HCT116 (cell line): ENCODE measurements around the gene PCLO. TPM values are rescaled to one million over a fixed set of nuclear protein-coding genes. Genes with fewer than 3 reads are reported as not detected.

Source experiments
- ATAC-seq: fragments of 200-7000 bp; cut with Tn5 transposase; 2 replicates; pipeline ENCODE4 v1.9.1; 2020; ENCODE audit warnings: mild to moderate bottlenecking, moderate library complexity
- BruUV-seq: library from RNA; stranded (reverse); fragments of 400-500 nt; replicated peaks from 2 replicates; lab custom pipeline; 2021; lab: Mats Ljungman, UMichigan
- CTCF ChIA-PET: fragments of 300-600 bp; sonication (Branson Sonifier 250); formaldehyde crosslinking; loops from one replicate; lab custom pipeline; 2021; ENCODE audit warnings: antibody characterized with exemption; lab: Charles Lee
- POLR2A ChIA-PET: fragments of 300-600, 350-600 bp; sonication (Branson Sonifier 250); formaldehyde crosslinking; loops from one replicate; lab custom pipeline; 2021; ENCODE audit warnings: antibody characterized with exemption; lab: Charles Lee
- RAD21 ChIA-PET, 2 experiments: fragments of 300-600 bp; sonication (Branson Sonifier 250); formaldehyde crosslinking; loops; one replicate each; lab custom pipeline; 2023; ENCODE audit warnings: low total read pairs in 2 of 2; ENCODE audit not compliant: uncharacterized antibody in 2 of 2, unreplicated experiment in 2 of 2, low non-redundant PET in 1 of 2; lab: Charles Lee
- DNase-seq: peaks from one replicate; pipeline ENCODE4 v3.0.0-alpha.2; 2010; ENCODE audit warnings: low read depth, low spot score
- H2AFZ ChIP-seq: fragments of 200-600 bp; shearing (Covaris generic), sonication (generic); 2 replicates; pipeline ENCODE4 v1.6.1; 2017; ENCODE audit warnings: low read depth, mixed run types, mixed read lengths, antibody characterized with exemption, low read length; ENCODE audit not compliant: poor library complexity, severe bottlenecking
- H3K27ac ChIP-seq: 2 replicates; pipeline ENCODE4 v1.5.1; 2012; ENCODE audit warnings: low read depth, low read length
- H3K27me3 ChIP-seq: fragments of 200-600 bp; sonication (generic); 2 replicates; pipeline ENCODE4 v1.6.1; 2016; ENCODE audit warnings: mixed run types, low read length, mixed read lengths; ENCODE audit not compliant: insufficient read depth
- H3K36me3 ChIP-seq, 2 experiments: fragments of 200-500 bp in 1 of 2; fragments of 200-600 bp in 1 of 2; sonication (Bioruptor generic) in 1 of 2; sonication (generic) in 1 of 2; 2 replicates each; pipeline versions ENCODE4 v1.5.1 to v1.6.1; 2014 to 2016; ENCODE audit warnings: low read length in 2 of 2, inconsistent platforms in 1 of 2, mixed read lengths in 1 of 2, mixed run types in 1 of 2; ENCODE audit not compliant: insufficient read depth in 2 of 2, control insufficient read depth in 1 of 2
- H3K4me1 ChIP-seq, 2 experiments: fragments of 200-600 bp in 1 of 2; sonication (generic) in 1 of 2; 2 replicates each; pipeline versions ENCODE4 v1.5.1 to v1.6.1; 2012 to 2017; ENCODE audit warnings: low read length in 2 of 2, inconsistent platforms in 1 of 2, mild to moderate bottlenecking in 1 of 2, mixed read lengths in 1 of 2, mixed run types in 1 of 2, moderate library complexity in 1 of 2; ENCODE audit not compliant: insufficient read depth in 2 of 2, control insufficient read depth in 1 of 2
- H3K4me2 ChIP-seq: fragments of 200-600 bp; sonication (generic); 2 replicates; pipeline ENCODE4 v1.6.1; 2017; ENCODE audit warnings: mixed run types, low read length, mixed read lengths
- H3K4me3 ChIP-seq, 2 experiments: fragments of 200-600 bp in 1 of 2; sonication (generic) in 1 of 2; replicated peaks in 1 of 2; 2 replicates each; pipeline ENCODE4 v1.5.1; 2011 to 2016; ENCODE audit warnings: low read length in 2 of 2, control low read depth in 1 of 2, low read depth in 1 of 2, mild to moderate bottlenecking in 1 of 2, mixed read lengths in 1 of 2, mixed run types in 1 of 2
- H3K79me2 ChIP-seq: fragments of 200-600 bp; sonication (generic); 2 replicates; pipeline ENCODE4 v1.6.1; 2017; ENCODE audit warnings: mild to moderate bottlenecking, mixed run types, low read length, moderate library complexity, mixed read lengths; ENCODE audit not compliant: insufficient read depth
- H3K9ac ChIP-seq: fragments of 200-600 bp; sonication (generic); 2 replicates; pipeline ENCODE4 v1.6.1; 2016; ENCODE audit warnings: low read length, mixed read lengths
- H3K9me2 ChIP-seq: fragments of 200-600 bp; sonication (generic), shearing (Covaris generic); 2 replicates; pipeline ENCODE4 v1.6.1; 2017; ENCODE audit warnings: mixed run types, mild to moderate bottlenecking, moderate library complexity; ENCODE audit not compliant: insufficient read depth
- H3K9me3 ChIP-seq, 2 experiments: fragments of 200-500 bp in 1 of 2; fragments of 200-600 bp in 1 of 2; sonication (Bioruptor generic) in 1 of 2; sonication (generic) in 1 of 2; 2 replicates each; pipeline ENCODE4 v1.6.1; 2014 to 2017; ENCODE audit warnings: low read length in 2 of 2, mixed read lengths in 2 of 2, inconsistent platforms in 1 of 2, low read depth in 1 of 2, mild to moderate bottlenecking in 1 of 2, mixed run types in 1 of 2, moderate library complexity in 1 of 2; ENCODE audit not compliant: control insufficient read depth in 1 of 2, insufficient read depth in 1 of 2
- H4K20me1 ChIP-seq: fragments of 200-600 bp; sonication (generic), shearing (Covaris generic); 2 replicates; pipeline ENCODE4 v1.6.1; 2017; ENCODE audit warnings: mixed run types, mild to moderate bottlenecking, moderate library complexity; ENCODE audit not compliant: insufficient read depth
- EGR1 ChIP-seq: IDR thresholded peaks from 2 replicates; pipeline ENCODE4 v1.6.1; 2012; ENCODE audit warnings: low read depth
- EZH2phosphoT487 ChIP-seq: fragments of 200-600 bp; IDR thresholded peaks from 2 replicates; pipeline ENCODE4 v1.6.1; 2018; ENCODE audit warnings: antibody characterized with exemption, borderline replicate concordance
- JUND ChIP-seq: IDR thresholded peaks from 2 replicates; pipeline ENCODE4 v1.6.1; 2012
- POLR2A ChIP-seq: IDR thresholded peaks from 2 replicates; pipeline ENCODE4 v1.7.0; 2011; ENCODE audit warnings: borderline replicate concordance; ENCODE audit not compliant: insufficient read depth, insufficient read length; ENCODE audit errors: extremely low read depth
- RAD21 ChIP-seq: IDR thresholded peaks from 2 replicates; pipeline ENCODE4 v1.6.1; 2012; ENCODE audit warnings: low read depth, mild to moderate bottlenecking
- SIN3A ChIP-seq: IDR thresholded peaks from 2 replicates; pipeline ENCODE4 v1.6.1; 2012; ENCODE audit warnings: low read depth
- ZFX ChIP-seq: fragments of 450-650 bp; IDR thresholded peaks from 2 replicates; pipeline ENCODE4 v1.6.1; 2017
- intact Hi-C: fragments of 100-400 bp; cut with micrococcal nuclease; formaldehyde crosslinking; loops from 2 replicates; pipeline ENCODE4 v1.10.0; 2022
- total RNA-seq: library from RNA; stranded (reverse); gene quantifications from one replicate; pipeline ENCODE4 v1.2.1, GENCODE V29; 2021; ENCODE audit not compliant: unreplicated experiment

Gene PCLO
- total RNA-seq, 1 experiment from 2014 or later, result 2.4 TPM

DNA sequence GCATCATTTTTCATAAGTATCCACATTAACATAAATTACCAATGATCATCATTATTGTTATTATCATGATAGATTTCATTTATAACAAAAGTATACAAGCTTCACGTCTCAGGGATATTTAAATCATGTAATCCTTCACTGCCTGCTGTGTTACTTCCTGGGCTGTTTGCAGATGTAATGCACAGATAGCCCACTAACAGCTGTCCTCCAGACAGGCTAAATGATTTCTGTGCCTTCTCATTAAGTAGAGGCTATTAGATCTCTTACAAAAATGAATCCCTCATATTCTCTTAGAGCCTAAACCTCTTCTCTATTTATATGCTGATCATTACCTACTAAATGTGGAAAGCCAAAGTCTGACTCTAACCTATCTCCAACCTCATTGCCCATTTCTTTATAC is 9.3 kb downstream of the PCLO start:
- no peak for ATAC-seq
- intact Hi-C loops, result no loop called here

DNA sequence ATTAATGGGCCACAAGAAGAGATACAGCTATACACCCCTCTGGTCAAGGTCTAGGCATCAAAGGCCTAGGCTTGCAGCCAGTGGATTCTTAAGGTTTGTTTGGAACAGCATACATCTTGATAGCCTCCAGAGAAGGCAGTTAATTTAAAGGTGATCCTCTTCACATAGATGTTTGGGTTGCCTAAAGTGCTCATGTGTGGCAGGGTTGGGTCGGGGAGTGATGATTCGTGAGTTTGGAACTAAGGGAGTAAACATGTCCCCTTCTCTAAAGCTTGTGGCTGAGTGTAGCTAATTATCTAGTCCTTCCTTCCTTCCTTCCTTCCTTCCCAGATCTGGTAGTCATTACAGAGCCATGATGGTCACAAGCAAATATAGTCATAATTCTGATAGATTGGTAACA is 12.4 kb downstream of the PCLO start:
- BruUV-seq, result no TSS peak
- ChIA-PET RAD21 (no interaction called here), POLR2A (no interaction called here), CTCF (no interaction called here)
- intact Hi-C loops, result no loop called here
- Histone ChIP-seq H3K36me3 (no peaks in the 10 kb centered on the region), H3K9me2 (no peaks in the 10 kb centered on the region), H2AFZ (no peak overlapping the region), H4K20me1 (no peaks in the 10 kb centered on the region), H3K27me3 (no peaks in the 10 kb centered on the region), H3K27ac (no peak overlapping the region), H3K9me3 (no peaks in the 10 kb centered on the region), H3K79me2 (no peaks in the 10 kb centered on the region), H3K4me3 (no peak overlapping the region), H3K9ac (no peak overlapping the region), H3K4me2 (no peak overlapping the region), H3K4me1 (peaks cover 0 to 20% of the 10 kb centered on the region in 2 experiments; a peak in 2 of 4 replicates)
- TF ChIP-seq JUND (no peak), RAD21 (no peak)
- DNase-seq (no peak), ATAC-seq (peak; percentile 61)

More for the DNA sequence above, 9.3 kb downstream of the PCLO start:
- no peak overlapping the region for H2AFZ ChIP-seq
- TF ChIP-seq RAD21 (no peak), SIN3A (no peak), POLR2A (no peak), ZFX (no peak), EZH2phosphoT487 (no peak), EGR1 (no peak)
- H3K9me2 ChIP-seq, result no peaks in the 10 kb centered on the region
- H3K79me2 ChIP-seq, result no peaks in the 10 kb centered on the region
- ChIA-PET RAD21 (no interaction called here), POLR2A (no interaction called here), CTCF (no interaction called here)
- H3K9ac ChIP-seq, result no peak overlapping the region
- no peaks in the 10 kb centered on the region for H3K36me3 ChIP-seq
- no peaks in the 10 kb centered on the region for H3K27me3 ChIP-seq
- H3K27ac ChIP-seq, result no peak overlapping the region
- no peaks in the 10 kb centered on the region for H4K20me1 ChIP-seq
- no peaks in the 10 kb centered on the region for H3K9me3 ChIP-seq
- BruUV-seq, result no TSS peak
- H3K4me2 ChIP-seq, result no peak overlapping the region
- no peak overlapping the region for H3K4me3 ChIP-seq
- no peak for DNase-seq
- H3K4me1 ChIP-seq, result peaks cover 0 to 20% of the 10 kb centered on the region in 2 experiments; a peak in 2 of 4 replicates
